HFFc6 (cell line): ENCODE results near the gene PALMD. TPM values are rescaled to one million over a fixed set of nuclear protein-coding genes. Genes with fewer than 3 reads are reported as not detected.

Source experiments
- DNase-seq: peaks from one replicate; pipeline ENCODE4 v3.0.0-alpha.2; 2018
- H3K27ac Mint-ChIP-seq: 2 replicates; pipeline ENCODE4 v1.8.0; 2020; ENCODE audit warnings: mild to moderate bottlenecking, mixed read lengths
- H3K27me3 Mint-ChIP-seq: 2 replicates; pipeline ENCODE4 v1.8.0; 2021; ENCODE audit warnings: mild to moderate bottlenecking, moderate library complexity, mixed read lengths; ENCODE audit not compliant: insufficient read depth
- H3K36me3 Mint-ChIP-seq: 2 replicates; pipeline ENCODE4 v1.8.0; 2021; ENCODE audit warnings: low read depth, mixed read lengths
- H3K4me1 Mint-ChIP-seq: 2 replicates; pipeline ENCODE4 v1.8.0; 2020; ENCODE audit warnings: low read depth, mixed read lengths
- H3K4me3 Mint-ChIP-seq: 2 replicates; pipeline ENCODE4 v1.8.0; 2020; ENCODE audit warnings: mild to moderate bottlenecking, moderate library complexity, mixed read lengths
- H3K9me3 Mint-ChIP-seq: 2 replicates; pipeline ENCODE4 v1.8.0; 2020; ENCODE audit warnings: mild to moderate bottlenecking, mixed read lengths
- CTCF ChIP-seq: fragments of 200-600 bp; sonication (generic); IDR thresholded peaks from 2 replicates; pipeline ENCODE4 v1.5.0; 2021; ENCODE audit warnings: antibody characterized with exemption, mild to moderate bottlenecking
- total RNA-seq, 6 experiments: library from RNA; stranded (reverse); fragmentation: NEBNext Ultra II Directional; extraction: Animal tissue kit (Norgen Biotek cat#: 25700); gene quantifications; 2 replicates in 1 of 6; 3 replicates in 5 of 6; pipeline ENCODE4 v1.2.3, GENCODE V29; 2021

The PALMD gene
- total RNA-seq, 6 experiments from 2014 or later = not detected

- H3K27ac Mint-ChIP-seq = no peak overlapping the region
- H3K36me3 Mint-ChIP-seq = no peaks in the 10 kb centered on the region
- H3K4me3 Mint-ChIP-seq = no peak overlapping the region
- H3K4me1 Mint-ChIP-seq = no peaks in the 10 kb centered on the region
- no peak for DNase-seq
- H3K27me3 Mint-ChIP-seq = peaks cover 5% of the 10 kb centered on the region; the same call in 1 of the 2 replicates
- no peaks in the 10 kb centered on the region for H3K9me3 Mint-ChIP-seq
- no peak for TF ChIP-seq CTCF
Observed at GRCh38 chr1:99704356-99704816, 58.5 kb downstream of the PALMD start.

GRCh38 chr1:99705385-99705784 is 59.5 kb downstream of the PALMD start:
- TF ChIP-seq CTCF = no peak
- H3K9me3 Mint-ChIP-seq = no peaks in the 10 kb centered on the region
- no peaks in the 10 kb centered on the region for H3K4me1 Mint-ChIP-seq
- H3K4me3 Mint-ChIP-seq = no peak overlapping the region
- peaks cover 5% of the 10 kb centered on the region; the same call in 1 of the 2 replicates for H3K27me3 Mint-ChIP-seq
- no peaks in the 10 kb centered on the region for H3K36me3 Mint-ChIP-seq
- no peak overlapping the region for H3K27ac Mint-ChIP-seq
- DNase-seq = no peak

- H3K27me3 Mint-ChIP-seq = no peaks in the 10 kb centered on the region
- no peaks in the 10 kb centered on the region for H3K36me3 Mint-ChIP-seq
- H3K9me3 Mint-ChIP-seq = no peaks in the 10 kb centered on the region
- DNase-seq = peak; percentile 49
- no peak overlapping the region for H3K27ac Mint-ChIP-seq
- TF ChIP-seq CTCF = peak; percentile 98
- H3K4me3 Mint-ChIP-seq = no peak overlapping the region
- H3K4me1 Mint-ChIP-seq = no peaks in the 10 kb centered on the region
Observed at GRCh38 chr1:99707535-99708142, 61.7 kb downstream of the PALMD start.

- Mint-ChIP-seq H3K27me3 (peaks cover 2% of the 10 kb centered on the region; the same call in 1 of the 2 replicates), H3K9me3 (no peaks in the 10 kb centered on the region), H3K4me3 (no peak overlapping the region), H3K4me1 (no peaks in the 10 kb centered on the region), H3K27ac (no peak overlapping the region), H3K36me3 (no peaks in the 10 kb centered on the region)
- no peak for TF ChIP-seq CTCF
- DNase-seq = no peak
Observed at GRCh38 chr1:99710994-99711393, 65.1 kb downstream of the PALMD start.

- no peak for DNase-seq
- Mint-ChIP-seq H3K9me3 (no peaks in the 10 kb centered on the region), H3K4me1 (no peaks in the 10 kb centered on the region), H3K27me3 (peaks cover 2% of the 10 kb centered on the region; the same call in 1 of the 2 replicates), H3K4me3 (no peak overlapping the region), H3K27ac (no peak overlapping the region), H3K36me3 (no peaks in the 10 kb centered on the region)
- no peak for TF ChIP-seq CTCF
Observed at GRCh38 chr1:99713006-99713405, 67.1 kb downstream of the PALMD start.
